ENCODE measurements around the gene PACRG.

The PACRG gene

GRCh38 chr6:163285691-163286090 is 557.9 kb downstream of the PACRG start:
- DNase-seq (ENCODE audit: low read depth in 2 of 2): no peak

- DNase-seq (ENCODE audit: low read depth in 2 of 2): no peak
Observed at GRCh38 chr6:163287626-163288025, 559.9 kb downstream of the PACRG start.

DNA sequence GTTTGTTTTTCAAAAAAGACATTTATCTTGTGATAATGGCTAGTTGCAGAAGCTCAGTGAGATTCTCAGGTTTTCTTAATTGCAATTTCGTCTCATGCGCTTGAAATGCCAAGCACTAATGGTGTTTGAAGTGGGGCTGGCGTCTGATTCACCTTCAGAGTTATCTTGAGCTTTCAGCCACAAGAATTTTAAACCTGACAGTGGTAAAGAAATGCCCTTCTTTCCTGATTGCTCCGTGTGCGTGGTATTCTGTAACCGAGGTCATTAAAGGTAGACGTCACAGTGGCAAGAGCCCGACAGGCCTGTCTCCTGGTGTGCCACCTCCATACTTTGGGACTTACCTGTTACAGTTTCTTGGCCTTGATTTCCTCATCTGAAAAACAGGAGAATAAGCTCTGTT is 560.3 kb downstream of the PACRG start:
- DNase-seq (ENCODE audit: low read depth in 2 of 2): no peak

DNA sequence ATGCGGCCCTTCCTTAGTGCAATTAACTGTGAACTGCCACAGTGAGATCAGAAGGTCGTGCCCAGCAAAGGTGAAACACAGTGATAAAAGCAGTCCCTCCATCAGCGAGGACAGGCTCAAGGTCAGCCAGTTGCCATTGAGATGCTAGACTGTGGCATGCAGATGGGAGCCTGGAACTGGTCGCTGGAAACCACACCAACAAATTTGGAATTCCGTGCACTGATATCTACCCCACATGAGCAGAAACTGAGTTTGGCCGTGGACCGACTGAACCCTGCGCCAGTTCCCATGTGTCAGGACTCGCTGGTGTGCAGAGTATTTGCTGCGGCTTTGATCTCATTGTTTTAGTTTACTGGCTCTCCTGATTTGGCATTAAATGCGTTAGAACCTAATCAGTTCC is 561.1 kb downstream of the PACRG start:
- DNase-seq (ENCODE audit: low read depth in 2 of 2): no peak

- DNase-seq (ENCODE audit: low read depth in 2 of 2): no peak
Observed at GRCh38 chr6:163289447-163289846, 561.7 kb downstream of the PACRG start.

DNA sequence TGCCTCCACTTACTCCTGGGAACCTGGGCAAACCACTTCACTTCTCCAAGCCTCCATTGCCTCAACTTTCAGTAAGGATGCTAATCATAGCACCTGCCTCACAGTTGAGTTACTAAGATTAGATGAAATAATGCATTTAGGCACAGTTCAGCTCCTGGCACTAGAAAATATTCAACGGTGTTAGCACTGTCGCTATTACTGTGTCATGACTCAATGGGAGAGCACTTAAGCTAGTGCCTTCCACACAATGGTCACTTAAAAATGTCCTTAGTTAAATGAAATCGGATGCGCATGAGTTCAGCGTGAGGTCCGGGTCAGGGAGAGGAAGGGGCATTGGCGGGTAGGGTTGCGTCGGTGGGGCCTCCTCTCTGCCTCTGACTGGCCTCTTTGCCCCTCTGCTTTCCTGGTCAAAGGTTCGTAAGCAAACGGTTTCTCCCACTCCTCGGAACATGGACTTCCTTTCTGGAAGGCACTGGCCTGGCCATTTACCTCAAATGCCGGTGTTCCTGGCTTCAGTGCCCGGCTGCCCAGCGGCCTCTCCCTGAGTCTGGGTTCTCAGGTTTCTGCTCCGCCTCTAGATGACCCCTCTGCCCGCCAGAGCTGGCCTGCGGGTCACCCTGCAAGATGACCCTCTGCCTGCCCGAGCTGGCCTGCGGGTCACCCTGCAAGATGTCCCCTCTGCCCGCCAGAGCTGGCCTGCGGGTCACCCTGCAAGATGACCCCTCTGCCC is 562.9 kb downstream of the PACRG start:
- DNase-seq (ENCODE audit: low read depth in 2 of 2): no peak

GRCh38 chr6:163291622-163292021 is 563.8 kb downstream of the PACRG start:
- no peak for DNase-seq (ENCODE audit: low read depth in 2 of 2)

DNA sequence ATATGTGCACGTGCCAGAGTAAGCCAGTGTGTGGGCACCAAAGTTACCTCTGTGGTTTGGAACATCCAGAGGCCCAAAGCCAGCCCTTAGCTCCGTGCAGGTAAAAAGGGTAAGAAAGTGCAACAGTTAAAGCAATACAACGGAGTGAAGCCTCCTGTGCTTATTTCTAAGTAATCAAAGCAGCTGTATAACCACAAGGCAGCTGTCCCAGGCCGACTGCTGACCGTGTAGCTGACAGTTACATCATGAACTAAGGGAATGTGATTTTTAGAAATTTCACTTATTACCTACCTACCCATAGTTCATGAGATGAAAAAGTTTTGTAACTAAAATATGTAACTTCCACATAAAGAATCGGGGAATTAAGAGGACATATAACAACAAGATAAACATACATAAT is 565.5 kb downstream of the PACRG start:
- DNase-seq (ENCODE audit: low read depth in 2 of 2): no peak

DNA sequence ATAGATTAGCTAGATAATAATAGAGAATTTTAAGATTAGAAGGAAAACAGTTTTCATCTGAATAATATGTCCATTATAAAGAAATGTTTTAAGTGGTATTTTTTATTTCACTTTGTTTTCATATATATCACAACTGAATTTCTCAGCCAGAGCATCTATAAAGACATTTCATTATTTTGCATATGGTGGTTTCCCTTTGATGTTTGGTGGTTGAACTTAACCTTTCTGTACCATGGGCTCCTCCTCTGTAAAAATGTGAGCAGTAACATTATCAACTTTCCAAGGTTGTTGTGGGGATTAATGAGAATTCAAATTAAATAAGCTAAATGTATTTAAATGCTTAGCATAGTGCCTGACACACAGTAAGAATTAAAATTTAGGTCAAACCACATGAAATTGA is 567.0 kb downstream of the PACRG start:
- DNase-seq (ENCODE audit: low read depth in 2 of 2): no peak

DNA sequence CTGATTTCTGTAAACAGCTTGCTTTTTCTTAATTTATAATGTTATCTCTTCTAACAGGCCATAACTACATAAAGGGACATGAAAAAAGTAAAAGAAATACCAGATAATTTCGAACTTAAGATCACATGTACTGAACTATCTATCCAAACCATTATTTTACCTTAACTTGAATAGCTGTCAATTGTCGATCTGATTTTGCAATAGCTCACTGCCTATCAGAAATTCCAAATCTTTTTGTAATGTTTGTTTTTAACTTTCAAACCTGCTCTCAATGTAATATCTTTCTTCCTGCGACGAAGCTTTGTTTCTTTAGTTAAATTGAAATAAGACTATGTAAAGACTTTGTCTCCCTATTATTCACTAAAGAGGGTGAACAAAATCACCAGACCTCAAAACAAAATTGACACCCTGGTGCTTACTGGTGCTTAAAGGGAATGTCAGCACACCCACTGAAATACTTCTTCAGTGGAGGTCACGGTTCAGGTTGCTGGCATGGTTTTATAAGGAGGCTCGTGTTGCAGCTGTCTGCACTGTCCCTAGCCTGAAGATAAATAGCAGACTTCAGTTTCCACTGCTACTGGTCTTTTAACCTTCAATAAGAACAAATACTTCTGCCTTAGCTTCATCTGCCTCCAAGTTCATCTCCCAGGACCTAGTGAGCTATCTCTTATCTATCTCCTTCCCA is 569.2 kb downstream of the PACRG start:
- DNase-seq (ENCODE audit: low read depth in 2 of 2): no peak

DNA sequence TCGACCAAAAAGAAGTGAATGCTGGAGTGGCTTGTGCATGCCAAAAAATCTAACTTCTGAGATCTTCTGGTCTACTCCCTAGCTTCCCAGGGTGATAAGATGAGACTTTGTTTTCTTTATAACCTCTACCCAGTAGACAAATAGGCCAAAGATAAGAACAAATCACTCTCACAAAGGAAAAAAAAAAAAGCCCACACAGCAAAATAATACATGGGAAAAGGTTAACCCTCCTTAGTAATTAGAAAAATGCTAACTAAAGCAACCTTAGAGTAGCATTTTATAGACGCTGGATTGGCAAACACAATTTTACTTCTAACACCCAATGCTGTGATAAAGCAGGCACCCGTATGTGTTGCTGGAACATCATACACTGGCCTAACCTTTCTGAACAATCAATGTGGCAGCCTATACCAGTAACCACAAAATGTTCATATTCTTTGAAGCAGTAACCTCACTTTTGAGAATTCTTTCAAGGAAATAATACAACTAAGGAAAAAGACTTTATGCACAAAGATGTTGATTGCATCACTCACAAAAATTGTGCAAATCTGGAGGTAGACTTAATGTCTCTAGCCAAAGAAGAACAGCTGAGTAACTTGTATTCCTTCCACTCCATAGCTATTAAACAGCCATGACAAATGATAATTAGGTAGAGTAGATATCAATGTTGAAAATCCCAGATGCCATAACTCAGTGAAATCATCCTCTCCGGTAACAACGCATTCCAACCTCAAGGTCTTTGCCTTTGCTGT is 570.5 kb downstream of the PACRG start:
- DNase-seq (ENCODE audit: low read depth in 2 of 2): no peak

DNA sequence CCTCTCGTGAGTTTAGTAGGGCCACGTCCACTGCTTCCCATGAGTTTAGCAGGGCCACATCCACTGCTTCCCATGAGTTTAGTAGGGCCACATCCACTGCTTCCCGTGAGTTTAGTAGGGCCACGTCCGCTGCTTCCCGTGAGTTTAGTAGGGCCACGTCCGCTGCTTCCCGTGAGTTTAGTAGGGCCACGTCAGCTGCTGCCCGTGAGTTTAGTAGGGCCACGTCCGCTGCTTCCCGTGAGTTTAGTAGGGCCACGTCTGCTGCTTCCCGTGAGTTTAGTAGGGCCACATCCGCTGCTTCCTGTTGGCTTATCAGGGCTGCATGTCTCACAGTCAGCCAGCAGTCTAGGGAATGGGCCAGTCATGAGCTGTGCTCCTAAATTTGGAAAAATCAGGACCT is 573.1 kb downstream of the PACRG start:
- DNase-seq (ENCODE audit: low read depth in 2 of 2): no peak

DNA sequence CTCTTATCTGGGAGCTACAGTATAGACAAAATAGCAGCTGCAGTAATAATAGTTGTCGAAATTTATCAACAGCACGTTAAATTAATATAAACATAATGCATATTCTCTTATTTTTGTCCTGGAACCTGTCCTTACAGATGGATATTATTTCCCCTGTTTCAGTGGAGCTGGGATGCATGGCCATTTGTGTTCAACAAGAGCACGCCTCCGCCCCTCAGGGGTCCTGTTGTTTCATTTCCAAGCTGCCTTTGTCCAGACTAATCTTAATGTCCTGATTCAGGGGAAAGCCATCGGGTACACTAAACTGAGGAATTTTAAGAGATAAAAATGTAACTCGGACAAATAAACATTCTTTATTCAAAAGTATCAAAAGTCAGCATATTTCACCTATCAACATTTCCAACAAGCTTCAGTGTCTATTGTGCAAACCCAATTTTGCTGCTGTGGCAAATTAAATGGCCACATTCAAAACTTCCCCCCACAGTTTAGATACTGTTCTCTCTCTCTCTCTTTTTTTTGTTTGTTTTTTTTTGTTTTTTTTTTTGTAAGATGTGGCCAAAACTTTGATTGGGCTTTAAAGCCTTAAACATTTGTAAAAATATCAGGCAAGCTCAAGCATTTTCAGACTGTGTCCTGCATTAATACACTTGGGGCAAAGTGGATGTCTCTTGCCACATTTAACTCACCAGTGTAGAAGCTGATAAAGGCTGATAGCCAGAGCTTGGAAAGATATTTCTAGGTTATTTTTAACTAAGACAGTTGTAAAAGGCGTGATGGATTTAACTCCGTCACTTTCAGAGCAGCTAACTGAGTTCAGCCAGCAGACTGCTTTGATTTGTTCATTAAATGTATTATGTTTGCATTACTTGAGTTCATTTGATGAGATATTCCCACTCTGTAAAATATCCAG is 574.2 kb downstream of the PACRG start:
- no peak for DNase-seq (ENCODE audit: low read depth in 2 of 2)

DNA sequence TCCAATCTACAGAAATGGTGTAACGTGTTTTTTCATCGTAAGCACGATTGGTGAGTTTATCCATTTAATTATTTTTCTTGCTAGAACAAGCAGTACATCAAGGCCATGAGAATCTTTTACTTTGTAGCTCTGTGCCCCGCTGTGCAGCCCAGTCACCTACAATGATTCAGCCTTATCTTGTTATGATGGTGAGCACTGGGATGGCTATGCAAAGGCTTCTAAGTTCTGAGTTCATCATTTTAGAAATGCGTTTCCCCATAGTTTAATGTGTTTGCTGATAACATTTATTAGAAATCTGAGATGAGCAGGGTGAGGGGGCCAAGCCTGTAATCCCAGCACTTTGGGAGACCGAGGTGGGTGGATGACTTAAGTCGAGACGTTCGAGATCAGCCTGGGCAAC is 575.0 kb downstream of the PACRG start:
- DNase-seq (ENCODE audit: low read depth in 2 of 2): no peak

GRCh38 chr6:163306000-163306399 is 578.2 kb downstream of the PACRG start:
- DNase-seq (ENCODE audit: low read depth in 2 of 2): no peak

- no peak for DNase-seq (ENCODE audit: low read depth in 2 of 2)
Observed at GRCh38 chr6:163308629-163309440, 581.1 kb downstream of the PACRG start.

DNA sequence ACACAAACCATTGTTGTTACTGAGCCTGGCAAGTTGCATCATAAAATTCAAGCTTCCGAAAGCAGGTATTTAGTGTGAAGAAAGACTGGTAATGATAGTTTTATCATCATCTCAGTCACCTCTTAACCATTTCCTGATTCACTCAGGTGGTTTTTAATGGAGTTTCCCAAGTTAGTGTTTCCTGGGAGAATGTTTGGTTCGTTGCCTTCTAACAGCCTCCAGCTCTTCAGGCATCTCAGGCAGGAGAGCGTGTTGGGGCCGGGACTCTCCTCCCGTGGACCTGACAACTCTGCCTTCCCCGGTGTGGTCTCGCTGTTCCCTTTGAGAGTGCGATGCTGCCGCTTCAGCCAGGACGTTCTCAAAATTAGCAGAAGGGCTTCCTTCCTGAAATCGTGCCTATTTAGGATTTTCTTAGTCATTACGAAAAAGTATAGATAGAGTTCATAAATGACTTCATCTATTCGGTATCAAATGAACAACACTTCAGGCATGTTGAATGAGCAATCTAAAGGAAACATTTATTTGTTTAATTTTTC is 581.8 kb downstream of the PACRG start:
- DNase-seq (ENCODE audit: low read depth in 2 of 2): no peak

DNA sequence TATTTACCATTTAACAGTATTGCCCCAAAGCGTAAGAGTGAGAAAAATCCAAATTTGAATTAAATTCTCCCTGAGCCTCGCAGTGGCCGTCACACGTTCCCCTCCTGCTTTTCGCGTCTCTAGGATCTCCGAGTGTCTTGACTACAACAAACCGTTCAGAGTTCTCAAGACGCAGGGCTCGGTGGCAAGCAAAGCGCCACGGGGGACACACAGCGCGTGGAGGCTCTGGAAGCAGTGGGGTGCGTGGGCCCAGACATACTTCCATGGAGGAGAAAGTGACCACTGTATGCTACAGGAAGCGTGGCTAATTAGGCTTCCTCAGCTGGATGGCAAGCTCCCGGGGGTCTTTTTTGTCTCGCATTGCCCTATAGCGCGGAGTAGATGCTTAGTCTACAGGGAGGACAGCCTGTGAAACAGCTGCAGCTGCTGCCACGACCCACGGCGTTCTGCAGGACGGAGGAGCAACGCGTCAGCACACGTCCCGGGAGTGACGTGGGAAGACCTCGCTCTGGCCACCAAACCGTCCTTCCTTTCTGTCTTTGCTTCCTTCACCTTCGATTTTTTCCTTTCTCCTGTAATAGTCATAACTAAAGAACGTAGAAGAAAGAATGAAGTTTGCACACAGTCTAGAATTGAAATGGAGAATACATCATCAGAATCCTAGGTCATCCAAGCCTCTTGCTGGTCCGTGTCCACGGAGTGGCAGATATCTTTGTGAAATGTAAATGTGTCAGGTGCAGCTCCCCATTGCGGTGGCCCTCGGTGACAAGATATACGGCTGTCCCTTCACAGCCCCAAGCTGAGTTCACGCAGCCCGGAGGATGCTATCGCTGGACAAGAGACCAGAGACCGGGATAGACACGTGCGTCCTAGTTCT is 582.6 kb downstream of the PACRG start:
- no peak for DNase-seq (ENCODE audit: low read depth in 2 of 2)

GRCh38 chr6:163310973-163311383 is 583.2 kb downstream of the PACRG start:
- no peak for DNase-seq (ENCODE audit: low read depth in 2 of 2)

DNA sequence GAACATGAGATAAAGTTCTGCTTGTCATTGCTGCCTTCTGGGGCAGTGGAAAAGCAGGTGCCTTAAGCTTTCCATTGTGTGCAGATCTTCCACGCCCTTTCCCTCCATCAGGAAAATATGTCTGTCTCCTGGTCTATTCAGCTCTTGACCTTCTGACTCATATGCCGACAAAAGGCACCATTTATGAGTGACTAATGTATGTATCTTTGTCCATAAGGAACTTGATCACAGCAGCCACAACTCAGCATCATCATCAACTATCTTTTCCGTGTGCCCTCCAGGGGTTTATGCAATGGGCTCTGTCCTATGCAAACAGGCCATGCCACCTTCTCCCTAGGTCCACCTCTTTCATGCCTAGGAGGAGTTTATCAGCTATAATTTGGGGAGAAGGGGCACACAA is 584.1 kb downstream of the PACRG start:
- DNase-seq (ENCODE audit: low read depth in 2 of 2): no peak
